Measurements from ENCODE around the gene TLCD1.

TLCD1 gene

DNA sequence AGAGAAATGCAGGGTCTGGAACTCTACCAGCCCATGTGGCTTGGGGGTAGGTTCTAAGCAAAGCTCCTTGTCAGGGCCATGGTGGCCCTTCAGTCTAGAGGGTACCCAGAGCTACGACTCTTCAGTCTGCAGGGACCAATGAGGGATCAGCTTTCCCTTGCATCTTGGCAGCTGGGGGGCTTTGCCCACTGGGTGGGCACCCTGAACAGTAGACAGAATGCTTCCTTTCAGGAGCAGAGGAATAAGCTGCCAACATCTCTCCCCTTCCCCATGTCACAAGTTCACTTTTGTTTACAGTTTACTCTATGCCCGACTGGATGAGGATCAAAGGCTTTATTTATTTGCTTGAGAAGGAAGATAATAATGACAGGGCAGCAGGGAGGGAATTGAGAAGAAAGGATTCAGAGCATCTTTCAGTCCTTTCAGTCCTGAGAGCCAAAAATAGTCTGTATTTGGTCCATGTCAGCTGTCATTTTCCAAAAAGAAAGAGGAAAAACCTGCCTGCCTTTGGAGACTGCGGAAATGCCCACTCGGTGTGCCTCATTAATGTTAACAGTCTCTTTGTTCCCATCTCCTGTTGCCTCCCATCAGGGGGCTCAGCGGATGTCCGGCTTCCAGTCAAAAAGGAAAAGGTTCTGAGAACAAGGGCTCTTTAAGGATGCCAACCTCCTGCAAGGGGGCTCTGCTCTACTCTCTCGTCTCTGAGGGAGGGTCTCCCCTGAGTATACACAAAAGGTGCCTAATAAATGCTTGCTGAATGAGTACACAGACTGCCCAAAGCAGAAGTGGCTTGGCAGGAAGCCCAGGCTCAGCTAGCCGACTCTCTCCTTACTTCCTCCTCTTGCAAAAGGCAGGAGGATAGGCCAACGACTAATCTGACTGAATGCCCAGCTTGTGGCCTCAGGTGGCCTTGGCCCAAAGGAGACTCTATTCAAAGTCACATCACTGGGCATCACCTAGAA, 34.8 kb upstream of the TLCD1 start:
- H3K4me3 ChIP-seq (ENCODE audit: low read depth, low read length): no peak overlapping the region
- peak; percentile 74 for DNase-seq (ENCODE audit: low read depth)
- TF ChIP-seq, protein P1, sequence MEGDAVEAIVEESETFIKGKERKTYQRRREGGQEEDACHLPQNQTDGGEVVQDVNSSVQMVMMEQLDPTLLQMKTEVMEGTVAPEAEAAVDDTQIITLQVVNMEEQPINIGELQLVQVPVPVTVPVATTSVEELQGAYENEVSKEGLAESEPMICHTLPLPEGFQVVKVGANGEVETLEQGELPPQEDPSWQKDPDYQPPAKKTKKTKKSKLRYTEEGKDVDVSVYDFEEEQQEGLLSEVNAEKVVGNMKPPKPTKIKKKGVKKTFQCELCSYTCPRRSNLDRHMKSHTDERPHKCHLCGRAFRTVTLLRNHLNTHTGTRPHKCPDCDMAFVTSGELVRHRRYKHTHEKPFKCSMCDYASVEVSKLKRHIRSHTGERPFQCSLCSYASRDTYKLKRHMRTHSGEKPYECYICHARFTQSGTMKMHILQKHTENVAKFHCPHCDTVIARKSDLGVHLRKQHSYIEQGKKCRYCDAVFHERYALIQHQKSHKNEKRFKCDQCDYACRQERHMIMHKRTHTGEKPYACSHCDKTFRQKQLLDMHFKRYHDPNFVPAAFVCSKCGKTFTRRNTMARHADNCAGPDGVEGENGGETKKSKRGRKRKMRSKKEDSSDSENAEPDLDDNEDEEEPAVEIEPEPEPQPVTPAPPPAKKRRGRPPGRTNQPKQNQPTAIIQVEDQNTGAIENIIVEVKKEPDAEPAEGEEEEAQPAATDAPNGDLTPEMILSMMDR (conservative IDR thresholded peaks at IDR 0.05; ENCODE audit: low read depth, low read length): no peak

DNA sequence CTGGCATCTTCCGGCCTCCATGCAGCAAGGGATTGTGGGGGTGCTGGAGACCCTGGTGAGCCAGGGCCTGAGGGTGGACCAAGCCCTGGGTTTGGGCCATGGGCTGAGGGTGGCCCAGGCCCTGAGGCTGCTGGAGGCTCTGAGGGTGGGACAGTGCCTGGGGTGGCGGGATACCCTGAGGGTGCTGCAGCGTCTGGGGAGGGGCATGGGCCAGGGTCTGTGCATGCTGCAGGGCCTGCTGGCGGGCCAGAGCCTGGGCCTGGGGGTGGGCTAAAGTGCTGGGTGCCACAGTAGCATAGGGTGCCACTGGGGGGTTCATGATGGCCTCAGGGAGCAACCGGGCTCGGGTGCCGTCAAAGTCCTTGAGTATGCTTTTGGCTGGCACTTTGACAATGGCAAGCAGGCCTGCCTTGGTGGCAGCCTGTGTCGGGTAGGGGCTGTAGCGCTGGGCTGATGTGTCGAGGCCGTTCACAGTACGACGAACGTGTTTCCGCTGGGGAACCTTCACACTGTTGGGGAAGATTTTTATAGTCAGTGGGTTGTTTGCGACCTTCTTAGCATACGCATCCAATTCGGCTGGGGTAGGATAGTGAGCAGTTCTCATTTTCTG, 33.3 kb upstream of the TLCD1 start:
- no peak for DNase-seq (ENCODE audit: low read depth)
- H3K4me3 ChIP-seq (ENCODE audit: low read depth, low read length): no peak overlapping the region
- TF ChIP-seq, protein P1 (conservative IDR thresholded peaks at IDR 0.05; ENCODE audit: low read depth, low read length): no peak

DNA sequence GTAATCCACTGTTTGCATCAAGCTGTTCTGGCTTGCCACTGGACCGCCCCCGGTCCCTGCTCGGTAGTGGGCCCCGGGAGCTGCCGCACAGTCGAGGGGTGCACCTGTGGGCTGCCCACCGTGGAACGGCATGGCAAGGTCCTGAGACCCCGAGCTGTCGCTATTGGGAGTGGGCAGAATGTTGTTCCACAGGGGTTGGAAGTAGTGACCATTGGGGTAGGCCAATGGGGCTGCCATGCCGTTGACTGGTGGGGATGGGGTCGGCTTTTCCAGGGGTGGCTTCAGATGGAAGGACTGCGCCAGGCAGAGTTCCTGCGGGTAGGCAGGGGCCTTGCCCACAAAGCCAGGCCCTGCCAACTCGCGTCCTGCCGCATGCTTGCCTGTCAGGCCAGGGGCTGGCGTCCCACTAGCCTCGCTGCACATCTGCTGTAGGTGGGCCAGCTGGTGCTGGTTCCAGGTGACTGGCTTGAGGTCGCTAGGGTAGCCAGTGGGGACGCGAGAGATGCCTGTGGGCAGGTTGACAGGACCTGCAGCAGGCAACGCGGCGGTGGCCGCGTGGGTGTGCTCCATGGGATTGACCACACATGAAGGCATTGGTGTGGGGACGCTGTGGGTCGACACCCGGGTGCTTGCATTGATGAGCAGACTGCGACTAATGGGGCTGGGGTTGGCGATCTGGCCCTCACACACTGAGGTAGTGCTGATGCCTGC, 32.5 kb upstream of the TLCD1 start:
- no peak for DNase-seq (ENCODE audit: low read depth)
- no peak overlapping the region for H3K4me3 ChIP-seq (ENCODE audit: low read depth, low read length)
- TF ChIP-seq, protein P1 (conservative IDR thresholded peaks at IDR 0.05; ENCODE audit: low read depth, low read length): no peak

DNA sequence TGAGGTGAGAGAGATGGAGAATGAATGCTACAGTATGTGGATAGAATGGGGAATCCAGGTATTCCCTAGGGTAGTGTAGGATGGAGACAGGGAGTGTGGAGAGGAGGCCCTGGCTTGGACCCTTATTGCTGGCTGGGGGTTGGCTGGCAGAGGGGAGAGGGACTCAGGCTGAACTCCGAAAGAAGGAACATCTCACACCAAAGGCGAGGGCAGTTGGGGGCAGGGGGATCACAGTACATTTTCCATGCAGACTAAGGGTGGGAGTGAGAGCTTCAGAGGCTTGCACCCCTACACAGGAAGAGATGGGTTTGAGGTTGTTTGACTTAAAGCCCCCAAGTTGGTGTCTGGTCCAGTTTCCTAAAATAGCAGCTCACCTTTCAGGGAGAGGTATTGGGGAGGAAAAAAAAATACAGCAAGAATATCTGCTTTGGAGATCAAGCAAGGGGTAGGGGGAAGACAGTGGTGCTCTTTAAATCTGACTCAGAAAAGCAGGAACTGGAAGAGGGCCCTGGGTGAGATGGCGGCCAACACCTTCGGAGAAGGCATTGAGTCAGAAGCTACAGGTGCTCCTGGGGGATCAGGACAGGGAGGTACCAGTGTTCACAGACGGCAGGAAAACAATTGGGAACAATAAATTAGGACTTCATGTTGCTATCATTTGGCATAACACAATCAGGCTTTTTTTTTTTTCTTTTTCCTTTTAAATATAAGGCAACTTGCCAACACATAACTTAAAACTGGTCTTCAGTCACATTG, 30.2 kb upstream of the TLCD1 start:
- no peak overlapping the region for H3K4me3 ChIP-seq (ENCODE audit: low read depth, low read length)
- TF ChIP-seq, protein P1 (conservative IDR thresholded peaks at IDR 0.05; ENCODE audit: low read depth, low read length): no peak
- DNase-seq (ENCODE audit: low read depth): no peak

GRCh38 chr17:28755486-28755885, 29.5 kb upstream of the TLCD1 start:
- TF ChIP-seq, protein P1 (conservative IDR thresholded peaks at IDR 0.05; ENCODE audit: low read depth, low read length): no peak
- H3K4me3 ChIP-seq (ENCODE audit: low read depth, low read length): no peak overlapping the region
- peak; percentile 54 for DNase-seq (ENCODE audit: low read depth)

DNA sequence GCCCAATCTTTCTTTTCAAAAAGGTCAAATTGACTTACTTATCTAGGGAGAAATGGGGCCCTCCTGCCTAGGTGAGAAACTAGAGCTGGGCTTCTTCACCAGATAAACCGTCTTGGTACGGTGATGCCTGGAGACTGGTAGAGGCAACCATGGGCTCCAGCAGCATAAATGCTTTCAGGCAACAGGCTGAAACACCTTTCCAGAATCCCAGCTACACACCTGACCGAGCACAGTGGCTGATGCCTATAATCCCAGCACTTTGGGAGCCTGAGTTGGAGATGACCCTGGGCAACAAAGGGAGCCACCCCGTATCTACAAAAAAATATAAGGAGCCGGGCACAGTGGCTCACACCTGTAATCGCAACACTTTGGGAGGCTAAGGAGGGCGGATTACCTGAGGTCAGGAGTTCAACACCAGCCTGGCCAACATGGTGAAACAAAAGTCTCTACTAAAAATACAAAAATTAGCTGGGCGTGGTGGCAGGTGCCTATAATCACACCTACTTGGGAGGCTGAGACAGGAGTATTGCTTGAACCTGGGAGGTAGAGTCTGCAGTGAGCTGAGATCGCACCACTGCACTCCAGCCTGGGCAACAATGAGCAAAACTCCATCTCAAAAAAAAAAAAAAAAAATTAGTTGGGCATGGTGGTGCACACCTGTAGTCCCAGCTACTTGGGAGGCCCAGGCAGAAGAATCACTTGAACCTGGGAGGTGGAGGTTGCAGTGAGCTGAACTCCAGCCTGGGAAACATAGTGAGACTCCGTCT, 25.8 kb upstream of the TLCD1 start:
- DNase-seq (ENCODE audit: low read depth): no peak
- TF ChIP-seq, protein P1 (conservative IDR thresholded peaks at IDR 0.05; ENCODE audit: low read depth, low read length): no peak
- H3K4me3 ChIP-seq (ENCODE audit: low read depth, low read length): no peak overlapping the region
